ENCODE measurements around the gene STING1.
A peak's percentile ranks its signal among the peaks of the same experiment; 100 is the strongest.

STING1 gene

GRCh38 chr5:139439013-139439903 lies 43.3 kb downstream of the STING1 start, which contains the start of gene DNAJC18:
Gene DNAJC18 (minus strand): TSS chr5:139439525. CDS start chr5:139439445, 80 bp downstream.
- DNase-seq (ENCODE audit: low spot score) = peak; percentile 96

- DNase-seq (ENCODE audit: low spot score) = peak; percentile 18
These were observed 43.9 kb downstream of the STING1 start for GRCh38 chr5:139438707-139439012.

- DNase-seq (ENCODE audit: low spot score) = no peak
These were observed 46.9 kb downstream of the STING1 start for GRCh38 chr5:139435676-139436075.

- no peak for DNase-seq (ENCODE audit: low spot score)
These were observed 50.9 kb downstream of the STING1 start for GRCh38 chr5:139431706-139432105.

- no peak for DNase-seq (ENCODE audit: low spot score)
These were observed 52.5 kb downstream of the STING1 start for GRCh38 chr5:139430015-139430414.

GRCh38 chr5:139426203-139426885 lies 56.2 kb downstream of the STING1 start:
- DNase-seq (ENCODE audit: low spot score) = no peak

Measured in cerebellar cortex (tissue), 1 donor.